ENCODE data around the gene MKI67. TPM values are rescaled to one million over a fixed set of nuclear protein-coding genes. Genes with fewer than 3 reads are reported as not detected.

The MKI67 gene
- total and polyA plus RNA-seq, 2 of the 4 experiments (the other 2 are of a cell fraction), result 13.5 to 36.4 TPM

- 20% methylated on average over 1 of the region's 10 CpGs; no CpG with 5 or more reads in 1 of the 2 experiments for WGBS, 2 experiments (ENCODE audit: extremely low coverage in 2 of 2, insufficient read length in 1 of 2)
- dilution Hi-C loops (cut with HindIII; ENCODE audit: low sequenced_read_pairs, unreplicated experiment), result no loop called here
Observed at GRCh38 chr10:128070161-128070560, 56.1 kb downstream of the MKI67 start.

More at GRCh38 chr10:128070161-128070560, 56.1 kb downstream of the MKI67 start:
- CTCF ChIA-PET, result interaction anchor here (1.4 to 1.6 kb wide), 2 partner anchors 8 to 59 kb away, joined by 7 to 8 read pairs; no protein-coding TSS in a partner anchor
- H2AFZ ChIP-seq (replicated peaks; ENCODE audit: low read length, poor library complexity), result no peak overlapping the region
- POLR2A ChIA-PET (ENCODE audit: unreplicated experiment), result no interaction called here
- H3K14ac ChIP-seq (replicated peaks; ENCODE audit: low read depth, low read length), result no peak overlapping the region
- H2BK120ac ChIP-seq (ENCODE audit: low read depth, low read length), result no peak overlapping the region
- H4K20me1 ChIP-seq (ENCODE audit: insufficient read depth, low read length), result no peaks in the 10 kb centered on the region
- no peak for DNase-seq
- H4K8ac ChIP-seq (ENCODE audit: low read depth in 2 of 2, low read length in 2 of 2), result no peak overlapping the region
- H3K27ac ChIP-seq (ENCODE audit: insufficient read depth, low read length), result no peak overlapping the region
- no TSS peak for BruUV-seq (replicated peaks)
- H2BK15ac ChIP-seq (ENCODE audit: low read depth, low read length), result no peak overlapping the region
- no peaks in the 10 kb centered on the region for H3K9me1 ChIP-seq (ENCODE audit: insufficient read depth, low read length)
- in situ Hi-C loops (cut with MboI; ENCODE audit: low sequenced_read_pairs), result loop anchor here (5.0 kb wide), 1 partner anchor 82 kb away; no protein-coding TSS in a partner anchor
- no peak for ATAC-seq (ENCODE audit: low read depth)
- no peak overlapping the region for H2AK5ac ChIP-seq (ENCODE audit: low read depth, low read length)
- no peaks in the 10 kb centered on the region for H3K9me3 ChIP-seq (ENCODE audit: control insufficient read depth, insufficient read depth, low read length)
- no peak overlapping the region for H2BK20ac ChIP-seq (ENCODE audit: low read depth, low read length)
- no peak overlapping the region for H4K5ac ChIP-seq (ENCODE audit: low read depth, low read length)
- H4K91ac ChIP-seq (ENCODE audit: insufficient read depth, low read depth, low read length), result no peak overlapping the region
- intact Hi-C loops (cut with micrococcal nuclease), result no loop called here
- no peak overlapping the region for H3K56ac ChIP-seq (ENCODE audit: extremely low read depth, insufficient read depth, low read length)
- no peak overlapping the region for H3K9ac ChIP-seq (ENCODE audit: low read depth, low read length)
- H3K18ac ChIP-seq (ENCODE audit: low read depth, low read length), result no peak overlapping the region
- no peak overlapping the region for H3K4me3 ChIP-seq (ENCODE audit: insufficient read depth, low read depth, low read length)
- no peak overlapping the region for H2BK5ac ChIP-seq (ENCODE audit: low read depth, low read length, poor library complexity, severe bottlenecking)
- H3K27me3 ChIP-seq (ENCODE audit: control insufficient read depth, insufficient read depth, low read length), result no peaks in the 10 kb centered on the region; the same call in 1 of the 2 replicates
- H3K4me2 ChIP-seq (ENCODE audit: low read depth, low read length), result no peak overlapping the region
- no peaks in the 10 kb centered on the region for H3K36me3 ChIP-seq (ENCODE audit: control insufficient read depth, insufficient read depth, low read length)
- TF ChIP-seq MAZ (IDR thresholded peaks at IDR 0.05; ENCODE audit: borderline replicate concordance, low read depth, low read length) (no peak), ELK1 (IDR thresholded peaks at IDR 0.05; ENCODE audit: borderline replicate concordance, low read depth, low read length) (no peak), SMC3 (IDR thresholded peaks at IDR 0.05; ENCODE audit: low read depth, low read length) (no peak), MXI1 (IDR thresholded peaks at IDR 0.05; ENCODE audit: borderline replicate concordance, low read depth, low read length) (no peak), CEBPB (IDR thresholded peaks at IDR 0.05; ENCODE audit: low read depth, low read length) (no peak), CTCF (conservative IDR thresholded peaks at IDR 0.05; ENCODE audit: low read depth, low read length) (no peak), RCOR1 (IDR thresholded peaks at IDR 0.05; ENCODE audit: insufficient replicate concordance, low read length) (no peak), USF2 (IDR thresholded peaks at IDR 0.05; ENCODE audit: low read depth, low read length) (no peak), FOS (IDR thresholded peaks at IDR 0.05; ENCODE audit: low read depth, low read length) (no peak), RAD21 (IDR thresholded peaks at IDR 0.05; ENCODE audit: low read length) (no peak), MAFK (IDR thresholded peaks at IDR 0.05; ENCODE audit: low read depth, low read length) (no peak), NFE2L2 (IDR thresholded peaks at IDR 0.05; ENCODE audit: low read depth, low read length) (no peak), POLR2A (IDR thresholded peaks at IDR 0.05; ENCODE audit: low read depth, low read length) (no peak)
- no peak overlapping the region for H3K23ac ChIP-seq (ENCODE audit: low read depth, low read length)
- no peak overlapping the region for H3K4ac ChIP-seq (ENCODE audit: low read depth, low read length)
- no peak overlapping the region for H2AK9ac ChIP-seq (replicated peaks; ENCODE audit: low read depth, low read length, poor library complexity)
- no peaks in the 10 kb centered on the region for H3K4me1 ChIP-seq (ENCODE audit: control insufficient read depth, insufficient read depth, low read length)
- H3K79me1 ChIP-seq (ENCODE audit: low read depth in 1 of 2, low read length in 2 of 2), result no peaks in the 10 kb centered on the region
